ENCODE data around the gene CDC5L. TPM values are rescaled to one million over a fixed set of nuclear protein-coding genes. Genes with fewer than 3 reads are reported as not detected.

The CDC5L gene
- total RNA-seq, 2 donors from 2014 or later = 16.4 to 16.5 TPM

DNA sequence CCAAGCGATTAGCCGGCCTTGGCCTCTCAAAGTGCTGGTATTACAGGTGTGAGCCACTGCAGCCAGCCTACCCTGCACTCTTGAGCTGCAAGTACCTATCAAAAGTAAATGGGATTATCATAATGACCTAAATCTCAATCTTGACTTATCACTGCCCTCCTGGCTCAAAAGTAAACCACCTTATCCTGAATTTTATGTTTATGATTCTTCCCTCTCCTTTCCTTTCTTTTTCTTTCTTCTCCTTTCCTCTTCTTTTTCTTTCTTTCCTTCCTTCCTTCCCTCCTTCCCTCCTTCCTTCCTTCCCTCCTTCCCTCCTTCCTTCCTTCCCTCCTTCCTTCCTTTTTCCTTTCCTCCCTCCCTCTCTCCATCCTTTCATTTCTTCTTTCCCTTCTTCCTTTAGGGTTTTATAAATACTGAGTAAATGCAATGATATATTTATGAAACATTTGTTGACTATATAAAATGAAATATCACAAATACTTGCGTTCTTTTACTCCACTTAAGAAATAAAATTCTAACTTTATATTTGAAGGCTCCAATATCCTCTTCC is 24.1 kb upstream of the CDC5L start:
- Histone ChIP-seq H3K4me3 (no peak overlapping the region), H3K4me1 (no peaks in the 10 kb centered on the region), H3K36me3 (no peaks in the 10 kb centered on the region), H3K27me3 (no peaks in the 10 kb centered on the region), H3K27ac (no peak overlapping the region), H3K9me3 (no peaks in the 10 kb centered on the region)
- no peak for DNase-seq (ENCODE audit: low spot score)
- TF ChIP-seq, protein P1, sequence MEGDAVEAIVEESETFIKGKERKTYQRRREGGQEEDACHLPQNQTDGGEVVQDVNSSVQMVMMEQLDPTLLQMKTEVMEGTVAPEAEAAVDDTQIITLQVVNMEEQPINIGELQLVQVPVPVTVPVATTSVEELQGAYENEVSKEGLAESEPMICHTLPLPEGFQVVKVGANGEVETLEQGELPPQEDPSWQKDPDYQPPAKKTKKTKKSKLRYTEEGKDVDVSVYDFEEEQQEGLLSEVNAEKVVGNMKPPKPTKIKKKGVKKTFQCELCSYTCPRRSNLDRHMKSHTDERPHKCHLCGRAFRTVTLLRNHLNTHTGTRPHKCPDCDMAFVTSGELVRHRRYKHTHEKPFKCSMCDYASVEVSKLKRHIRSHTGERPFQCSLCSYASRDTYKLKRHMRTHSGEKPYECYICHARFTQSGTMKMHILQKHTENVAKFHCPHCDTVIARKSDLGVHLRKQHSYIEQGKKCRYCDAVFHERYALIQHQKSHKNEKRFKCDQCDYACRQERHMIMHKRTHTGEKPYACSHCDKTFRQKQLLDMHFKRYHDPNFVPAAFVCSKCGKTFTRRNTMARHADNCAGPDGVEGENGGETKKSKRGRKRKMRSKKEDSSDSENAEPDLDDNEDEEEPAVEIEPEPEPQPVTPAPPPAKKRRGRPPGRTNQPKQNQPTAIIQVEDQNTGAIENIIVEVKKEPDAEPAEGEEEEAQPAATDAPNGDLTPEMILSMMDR (IDR thresholded peaks at IDR 0.05) = no peak

DNA sequence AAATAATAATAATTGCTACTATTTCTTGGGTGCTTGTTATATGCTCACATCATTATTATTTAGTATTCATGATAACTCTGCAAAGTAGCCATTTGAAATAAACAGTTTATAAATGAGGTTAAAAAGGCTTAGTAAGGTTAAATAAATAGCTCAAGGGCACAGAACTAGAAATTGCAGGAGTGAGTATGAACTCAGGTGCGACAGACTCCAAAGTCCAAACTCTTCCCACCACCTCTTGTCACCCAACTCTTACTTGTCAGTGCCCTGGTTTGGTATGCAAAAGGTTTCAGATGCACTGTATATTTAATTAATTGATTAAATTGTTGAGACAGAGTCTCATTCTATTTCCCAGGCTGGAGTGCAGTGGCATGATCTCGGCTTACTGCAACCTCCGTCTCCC is 20.7 kb upstream of the CDC5L start:
- Histone ChIP-seq H3K4me1 (no peaks in the 10 kb centered on the region), H3K27ac (no peak overlapping the region), H3K36me3 (no peaks in the 10 kb centered on the region), H3K9me3 (no peaks in the 10 kb centered on the region), H3K27me3 (no peaks in the 10 kb centered on the region), H3K4me3 (no peak overlapping the region)
- TF ChIP-seq, protein P1 (IDR thresholded peaks at IDR 0.05) = no peak
- DNase-seq (ENCODE audit: low spot score) = no peak

DNA sequence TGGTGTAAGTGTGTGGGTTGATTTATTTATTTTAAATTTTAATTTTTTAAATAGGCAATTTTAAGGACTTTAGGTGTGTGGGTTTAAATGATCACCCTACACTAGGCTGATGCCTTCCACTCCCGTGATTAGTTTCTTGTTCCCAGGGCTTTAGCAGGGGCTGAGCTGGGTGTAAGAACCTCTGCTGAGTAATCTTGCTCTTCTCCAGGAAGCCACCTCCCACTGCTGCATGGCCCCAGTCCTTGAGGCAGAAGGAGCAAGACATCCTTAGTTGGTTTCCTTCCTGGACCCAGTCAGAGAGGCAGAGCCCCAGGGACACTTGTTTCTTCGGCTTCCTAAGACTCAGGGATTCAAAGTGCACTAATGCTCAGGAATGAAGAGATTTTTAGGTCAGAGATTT is 19.8 kb upstream of the CDC5L start:
- TF ChIP-seq, protein P1 (IDR thresholded peaks at IDR 0.05) = no peak
- H3K4me1 ChIP-seq = no peaks in the 10 kb centered on the region
- no peak for DNase-seq (ENCODE audit: low spot score)
- no peaks in the 10 kb centered on the region for H3K27me3 ChIP-seq
- H3K9me3 ChIP-seq = no peaks in the 10 kb centered on the region
- no peak overlapping the region for H3K4me3 ChIP-seq
- no peak overlapping the region for H3K27ac ChIP-seq
- H3K36me3 ChIP-seq = no peaks in the 10 kb centered on the region

DNA sequence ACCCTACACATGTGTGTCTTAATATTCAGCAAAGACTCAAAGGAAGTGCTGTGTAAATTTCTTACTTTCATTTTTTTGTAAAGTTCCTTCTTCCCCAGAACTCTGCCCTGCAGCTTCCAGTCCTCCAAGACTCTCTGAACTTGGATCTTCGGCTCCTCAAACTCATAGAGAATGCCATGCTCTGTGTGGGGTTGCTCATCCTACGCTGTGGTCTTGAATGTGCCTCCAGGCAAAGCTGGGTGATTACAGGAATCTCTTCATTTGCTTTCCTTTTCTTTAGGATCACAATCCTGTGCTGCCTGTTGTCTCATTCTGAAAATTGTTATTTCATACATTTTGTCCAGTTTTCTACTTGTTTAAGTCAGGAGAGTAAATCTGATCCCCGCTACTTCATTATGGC is 14.5 kb upstream of the CDC5L start:
- Histone ChIP-seq H3K36me3 (no peaks in the 10 kb centered on the region), H3K4me3 (no peak overlapping the region), H3K4me1 (no peaks in the 10 kb centered on the region), H3K9me3 (no peaks in the 10 kb centered on the region), H3K27ac (no peak overlapping the region), H3K27me3 (no peaks in the 10 kb centered on the region)
- TF ChIP-seq, protein P1 (IDR thresholded peaks at IDR 0.05) = no peak
- no peak for DNase-seq (ENCODE audit: low spot score)

DNA sequence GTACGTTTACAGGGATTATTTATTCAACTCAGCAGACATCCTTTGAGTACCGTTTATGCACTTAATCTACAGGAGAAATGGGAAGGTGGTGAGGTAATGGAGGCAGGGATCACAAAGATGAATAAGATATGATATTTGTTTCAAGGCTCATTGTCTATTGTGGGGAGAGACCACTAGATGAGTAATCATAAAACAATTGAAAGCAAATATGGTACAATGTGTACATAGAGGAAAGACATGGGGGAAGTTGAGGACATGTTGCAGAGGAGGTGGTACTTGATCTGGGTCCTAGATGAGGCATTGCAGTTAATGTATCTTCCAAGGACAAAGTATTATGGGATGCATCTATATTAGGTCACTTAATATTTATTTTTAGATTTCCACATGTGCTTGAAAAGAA is 13.7 kb upstream of the CDC5L start:
- DNase-seq (ENCODE audit: low spot score) = no peak
- Histone ChIP-seq H3K27me3 (no peaks in the 10 kb centered on the region), H3K4me3 (no peak overlapping the region), H3K27ac (no peak overlapping the region), H3K36me3 (no peaks in the 10 kb centered on the region), H3K9me3 (no peaks in the 10 kb centered on the region), H3K4me1 (no peaks in the 10 kb centered on the region)
- TF ChIP-seq, protein P1 (IDR thresholded peaks at IDR 0.05) = no peak

DNA sequence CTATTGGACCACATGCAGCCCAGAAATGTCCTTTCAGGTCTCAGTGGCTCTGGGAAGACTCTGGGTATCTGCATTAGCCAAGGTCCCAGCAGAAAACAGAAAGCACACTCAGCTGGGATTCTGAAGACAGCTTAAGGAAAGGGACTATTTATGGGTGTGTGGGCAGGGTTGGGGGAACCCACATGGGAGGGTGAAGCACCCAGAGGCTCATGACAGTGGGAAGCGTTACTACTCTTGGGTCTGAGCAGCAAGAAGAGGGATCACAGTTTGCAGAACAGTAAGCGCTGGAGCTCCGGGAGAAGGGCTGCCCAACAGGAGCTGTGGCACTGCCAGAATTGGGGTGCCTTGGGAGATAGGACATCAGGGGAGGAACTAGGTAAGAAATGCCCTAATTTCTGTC is 12.4 kb upstream of the CDC5L start:
- Histone ChIP-seq H3K4me3 (no peak overlapping the region), H3K27me3 (no peaks in the 10 kb centered on the region), H3K9me3 (no peaks in the 10 kb centered on the region), H3K36me3 (no peaks in the 10 kb centered on the region), H3K4me1 (no peaks in the 10 kb centered on the region), H3K27ac (no peak overlapping the region)
- DNase-seq (ENCODE audit: low spot score) = no peak
- TF ChIP-seq, protein P1 (IDR thresholded peaks at IDR 0.05) = no peak

Data from right atrium auricular region (tissue), 2 donors.